Measurements from ENCODE around the gene IFITM5.
A peak's percentile ranks its signal among the peaks of the same experiment; 100 is the strongest.
"Not testable (repeated sequence)": the region's sequence is repeated elsewhere in the genome, so short reads cannot be mapped to it uniquely, and the experiment has no call there.

IFITM5 gene

GRCh38 chr11:312092-312816, 12.9 kb upstream of the IFITM5 start:
- H3K4me3 ChIP-seq (replicated peaks; ENCODE audit: low read depth, low read length): peak overlapping the region; percentile 34
- peak; percentile 53 for DNase-seq (ENCODE audit: low read depth)
- no peak for TF ChIP-seq CTCF (IDR thresholded peaks at IDR 0.05; ENCODE audit: low read length, missing control alignments)

DNA sequence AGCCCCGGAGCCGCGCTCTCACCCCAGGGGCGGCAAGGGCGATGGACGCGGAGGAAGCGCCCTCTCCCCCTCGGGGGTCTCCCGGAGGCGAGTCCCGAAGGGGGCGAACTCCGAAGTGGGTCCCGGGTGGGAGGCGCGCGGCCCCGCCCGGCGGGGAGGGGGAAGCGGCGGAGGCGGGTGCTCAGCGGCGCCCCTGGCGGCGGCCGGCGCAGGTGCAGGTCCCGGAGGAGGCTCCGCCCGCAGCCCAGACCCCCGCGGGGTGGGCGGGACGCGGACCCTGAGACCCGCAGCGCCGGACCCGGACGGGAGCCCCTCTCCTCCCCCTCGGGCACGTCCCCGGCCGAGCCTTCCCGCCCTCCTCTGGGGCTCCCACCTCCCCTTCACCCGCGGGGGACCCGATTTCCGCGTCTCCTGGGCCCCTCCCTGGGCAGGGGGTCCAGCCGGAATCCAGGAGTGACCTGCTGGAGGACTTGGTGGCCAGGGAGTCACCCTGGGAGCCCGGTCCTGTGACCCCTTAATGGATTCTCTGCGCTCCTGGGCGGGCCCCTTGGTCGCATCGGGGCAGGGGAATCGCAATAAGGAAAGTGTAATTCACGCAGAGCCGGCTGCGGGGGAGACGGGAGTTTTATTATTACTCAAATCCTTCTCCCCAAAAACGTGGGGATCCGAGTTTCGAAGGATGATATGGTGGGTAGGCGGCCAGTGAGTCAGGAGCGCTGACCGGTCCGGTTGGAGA, 11.9 kb upstream of the IFITM5 start:
- peak overlapping the region; percentile 34 for H3K4me3 ChIP-seq (replicated peaks; ENCODE audit: low read depth, low read length)
- not testable (repeated sequence) for DNase-seq (ENCODE audit: low read depth)

DNA sequence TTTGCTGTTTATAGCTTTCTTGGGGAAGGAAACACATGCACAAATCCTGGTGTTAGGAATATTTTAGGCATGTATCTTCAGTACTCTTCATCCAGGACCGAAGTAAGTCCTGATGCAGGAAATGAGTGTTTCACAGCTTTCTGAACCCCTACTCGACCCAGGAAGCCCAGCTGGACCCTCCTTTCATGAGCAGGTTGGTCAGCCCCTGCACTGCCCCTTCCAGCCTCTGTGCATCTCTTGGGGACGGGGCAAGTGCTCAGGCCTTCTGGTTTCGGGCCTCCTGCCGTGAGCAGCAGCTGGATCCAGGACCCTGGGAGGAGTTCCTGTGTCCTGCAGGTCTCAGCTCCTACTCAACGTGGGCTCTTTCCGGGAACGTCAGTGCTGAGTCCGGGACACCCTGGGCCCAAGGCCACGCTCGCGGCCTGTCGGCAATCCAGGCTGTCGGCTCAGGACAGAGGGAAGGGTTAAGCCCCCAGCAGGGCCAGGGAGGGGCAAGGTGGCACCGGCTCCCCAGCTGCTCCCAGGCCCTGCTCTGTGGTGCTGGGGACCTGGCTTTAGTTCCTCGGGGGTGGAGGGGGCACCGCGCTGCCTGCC, 10.8 kb upstream of the IFITM5 start:
- not testable (repeated sequence) for DNase-seq (ENCODE audit: low read depth)
- peak overlapping the region; percentile 78 for H3K4me3 ChIP-seq (replicated peaks; ENCODE audit: low read depth, low read length)

DNA sequence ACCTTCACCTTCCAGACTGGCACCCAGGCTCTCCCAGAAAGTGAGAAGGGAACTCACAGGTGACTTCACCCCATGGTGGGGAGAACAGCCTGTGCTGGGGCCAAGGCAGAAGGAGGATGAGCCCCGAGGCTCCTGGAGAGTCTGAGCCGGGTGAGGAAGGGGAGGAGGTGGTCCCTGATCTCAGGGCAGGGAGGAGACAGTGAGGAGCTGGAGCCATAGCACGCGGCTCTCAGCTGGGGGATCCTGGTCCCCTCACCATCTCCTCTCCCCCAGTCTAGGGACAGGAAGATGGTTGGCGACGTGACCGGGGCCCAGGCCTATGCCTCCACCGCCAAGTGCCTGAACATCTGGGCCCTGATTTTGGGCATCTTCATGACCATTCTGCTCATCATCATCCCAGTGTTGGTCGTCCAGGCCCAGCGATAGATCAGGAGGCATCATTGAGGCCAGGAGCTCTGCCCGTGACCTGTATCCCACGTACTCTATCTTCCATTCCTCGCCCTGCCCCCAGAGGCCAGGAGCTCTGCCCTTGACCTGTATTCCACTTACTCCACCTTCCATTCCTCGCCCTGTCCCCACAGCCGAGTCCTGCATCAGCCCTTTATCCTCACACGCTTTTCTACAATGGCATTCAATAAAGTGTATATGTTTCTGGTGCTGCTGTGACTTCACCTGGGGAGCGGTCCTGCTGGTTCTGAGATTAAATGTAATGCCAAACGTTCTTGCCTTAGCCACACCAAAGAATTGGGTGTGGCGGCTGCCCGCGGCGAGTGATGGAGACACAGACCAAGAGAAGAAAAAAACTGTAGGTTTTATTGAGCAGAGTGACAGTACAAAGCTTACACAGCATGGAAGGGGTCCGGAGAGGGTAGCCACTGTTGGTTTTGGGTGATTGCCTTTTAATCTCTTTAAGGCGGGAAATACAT, 9.7 kb upstream of the IFITM5 start:
- not testable (repeated sequence) for DNase-seq (ENCODE audit: low read depth)

DNA sequence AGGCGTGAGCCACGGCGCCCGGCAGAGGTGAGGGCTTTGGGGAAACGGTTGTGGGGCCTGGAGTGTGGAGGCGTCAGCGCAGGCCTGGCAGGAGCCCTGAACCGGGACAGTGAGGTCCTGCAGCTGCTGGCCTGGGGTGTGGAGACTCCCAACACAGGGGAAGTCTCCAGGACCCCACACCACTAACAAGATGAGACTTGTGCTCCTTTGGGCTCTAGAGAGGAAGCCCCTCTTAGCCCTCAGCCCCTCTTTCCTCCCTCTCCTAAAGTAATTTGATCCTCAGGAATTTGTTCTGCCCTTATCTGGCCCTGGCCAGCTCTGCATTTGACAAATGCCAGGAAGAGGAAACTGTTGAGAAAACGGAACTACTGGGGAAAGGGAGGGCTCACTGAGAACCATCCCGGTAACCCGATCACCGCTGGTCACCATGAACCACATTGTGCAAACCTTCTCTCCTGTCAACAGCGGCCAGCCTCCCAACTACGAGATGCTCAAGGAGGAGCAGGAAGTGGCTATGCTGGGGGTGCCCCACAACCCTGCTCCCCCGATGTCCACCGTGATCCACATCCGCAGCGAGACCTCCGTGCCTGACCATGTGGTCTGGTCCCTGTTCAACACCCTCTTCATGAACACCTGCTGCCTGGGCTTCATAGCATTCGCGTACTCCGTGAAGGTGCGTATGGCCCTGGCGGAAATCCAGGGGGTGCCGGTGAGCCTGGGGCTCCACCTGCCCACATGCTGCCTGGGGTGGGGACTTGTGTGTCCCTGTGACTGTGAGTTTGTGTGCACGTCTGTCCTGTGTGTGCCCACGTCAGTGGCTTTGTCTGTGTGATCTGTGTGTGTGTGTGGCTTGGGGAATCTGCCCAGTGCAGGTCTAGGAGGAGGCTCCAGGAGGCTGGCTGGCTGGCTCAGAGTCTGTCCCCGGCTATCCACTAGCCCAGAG, 8.7 kb upstream of the IFITM5 start, which contains the start of gene IFITM2:
Gene IFITM2, plus strand, starts transcription at position 51 of the 943 bp plus-strand sequence. Its CDS starts 377 bp downstream, at position 428.
- peak; percentile 10 for TF ChIP-seq CTCF (IDR thresholded peaks at IDR 0.05; ENCODE audit: low read length, missing control alignments)
- peak within 1 kb of the TSS; percentile 78 for H3K4me3 ChIP-seq (replicated peaks; ENCODE audit: low read depth, low read length)
- peak; percentile 92 for DNase-seq (ENCODE audit: low read depth)

More for the DNA sequence above, 9.7 kb upstream of the IFITM5 start:
- peak overlapping the region; percentile 78 for H3K4me3 ChIP-seq (replicated peaks; ENCODE audit: low read depth, low read length)

DNA sequence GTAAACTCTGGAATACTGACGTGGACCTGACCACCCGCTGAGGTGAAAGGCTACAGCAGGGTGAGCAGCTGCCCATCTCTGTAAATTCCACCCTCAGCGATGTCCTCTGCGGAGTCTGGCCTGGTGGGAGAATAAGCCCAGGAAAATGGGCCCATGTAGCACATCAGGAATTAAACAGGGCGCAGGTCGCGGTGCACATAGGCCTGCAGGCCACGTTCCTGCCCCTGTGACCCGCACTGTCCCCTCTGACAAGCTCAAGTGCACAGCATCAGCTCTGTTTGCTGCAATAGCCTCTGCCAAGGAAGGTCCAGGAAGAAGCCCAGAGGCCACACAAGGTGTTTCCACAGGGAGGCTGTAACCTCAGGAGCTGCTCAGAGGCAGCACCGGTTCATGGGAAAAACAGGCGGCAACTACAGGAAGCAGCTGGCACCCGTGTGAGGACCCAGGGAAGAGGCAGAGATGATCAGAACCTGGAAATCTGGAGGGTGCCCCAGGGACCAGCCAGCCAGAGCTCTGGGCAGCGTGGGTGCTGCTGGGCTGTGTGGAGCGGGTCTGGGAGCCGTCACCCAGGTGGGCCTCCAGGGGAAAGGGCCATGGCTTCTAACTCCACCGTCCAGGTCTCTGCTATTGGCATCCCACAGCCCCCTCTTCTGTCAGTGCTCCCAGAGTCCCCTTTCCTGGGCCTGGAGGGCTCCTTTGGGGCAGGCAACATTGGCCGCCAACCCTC, 7.5 kb upstream of the IFITM5 start:
- DNase-seq (ENCODE audit: low read depth): no peak
- no peak overlapping the region for H3K4me3 ChIP-seq (replicated peaks; ENCODE audit: low read depth, low read length)
- no peak for TF ChIP-seq CTCF (IDR thresholded peaks at IDR 0.05; ENCODE audit: low read length, missing control alignments)

DNA sequence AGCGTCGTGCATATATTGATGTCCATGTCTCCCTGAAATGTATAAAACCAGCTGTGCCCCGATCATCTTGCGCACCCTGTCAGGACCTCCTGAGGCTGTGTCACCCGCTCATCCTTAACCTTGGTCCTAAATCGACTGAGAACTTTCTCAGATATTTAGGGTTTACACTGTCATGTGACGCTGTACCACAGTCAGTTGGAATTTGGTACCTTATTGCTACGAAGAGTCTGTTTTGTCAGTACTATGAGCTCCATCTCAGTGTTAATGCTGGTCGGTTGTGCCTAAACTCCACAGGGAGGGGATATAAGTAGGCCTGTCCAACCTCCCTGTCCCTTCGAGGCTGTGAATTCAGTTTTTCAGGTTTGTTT, 6.5 kb upstream of the IFITM5 start:
- DNase-seq (ENCODE audit: low read depth): no peak
- H3K4me3 ChIP-seq (replicated peaks; ENCODE audit: low read depth, low read length): no peak overlapping the region
- no peak for TF ChIP-seq CTCF (IDR thresholded peaks at IDR 0.05; ENCODE audit: low read length, missing control alignments)
